MM.1S (cell line): Measurements from ENCODE around the gene BCAS4.

ENCODE experiments used
- CTCF ChIP-seq: fragments of 300-600 bp; sonication (generic); IDR thresholded peaks from 2 replicates; pipeline ENCODE4 v1.5.1; 2016; ENCODE audit warnings: antibody characterized with exemption, low read length, mixed read lengths
- EZH2 ChIP-seq: fragments of 300-600 bp; sonication (generic); optimal IDR thresholded peaks from 2 replicates; pipeline ENCODE3; 2017; ENCODE audit warnings: low read depth, mild to moderate bottlenecking, antibody characterized with exemption, low read length, mixed read lengths
- EZH2phosphoT487 ChIP-seq: fragments of 300-600 bp; sonication (generic); IDR thresholded peaks from 2 replicates; pipeline ENCODE4 v1.6.1; 2018; ENCODE audit warnings: antibody characterized with exemption, low read length

GRCh38 chr20:50861012-50861411 is 66.2 kb downstream of the BCAS4 start:
- TF ChIP-seq CTCF, result no peak
- no peak for TF ChIP-seq EZH2
- TF ChIP-seq EZH2phosphoT487, result no peak
